KMS-11 (cell line): Measurements from ENCODE around the gene CCN5.

Source experiments
- H2AFZ ChIP-seq: fragments of 200-600 bp; sonication (generic); 2 replicates; pipeline ENCODE4 v1.6.1; 2016; ENCODE audit warnings: antibody characterized with exemption, mixed run types, low read depth
- H3K27ac ChIP-seq: fragments of 200-600 bp; sonication (generic); 2 replicates; pipeline ENCODE4 v1.6.1; 2016; ENCODE audit warnings: mild to moderate bottlenecking, mixed run types
- H3K27me3 ChIP-seq: fragments of 200-600 bp; sonication (generic); 2 replicates; pipeline ENCODE4 v1.6.1; 2017; ENCODE audit warnings: mild to moderate bottlenecking, low read depth, mixed run types, moderate library complexity; ENCODE audit not compliant: insufficient read depth
- H3K36me3 ChIP-seq: fragments of 200-600 bp; sonication (generic); 2 replicates; pipeline ENCODE4 v1.6.1; 2017; ENCODE audit warnings: mild to moderate bottlenecking, mixed run types; ENCODE audit not compliant: insufficient read depth
- H3K4me1 ChIP-seq: fragments of 200-600 bp; sonication (generic); 2 replicates; pipeline ENCODE4 v1.6.1; 2016; ENCODE audit warnings: mild to moderate bottlenecking, low read depth, mixed run types; ENCODE audit not compliant: poor library complexity, severe bottlenecking
- H3K4me2 ChIP-seq: fragments of 200-600 bp; sonication (generic); 2 replicates; pipeline ENCODE4 v1.7.0; 2016; ENCODE audit warnings: mild to moderate bottlenecking, mixed run types
- H3K4me3 ChIP-seq: fragments of 200-600 bp; sonication (generic); IDR thresholded peaks from 2 replicates; pipeline ENCODE4 v1.6.1; 2017; ENCODE audit warnings: low read depth, low read length, mixed read lengths; ENCODE audit not compliant: insufficient read depth
- H3K79me2 ChIP-seq: fragments of 200-600 bp; sonication (generic); 2 replicates; pipeline ENCODE4 v1.6.1; 2016; ENCODE audit warnings: low read depth, mixed run types; ENCODE audit not compliant: insufficient read depth
- H3K9ac ChIP-seq: fragments of 200-600 bp; sonication (generic); 2 replicates; pipeline ENCODE4 v1.6.1; 2016; ENCODE audit warnings: mild to moderate bottlenecking, mixed run types
- H4K20me1 ChIP-seq: fragments of 200-600 bp; sonication (generic); 2 replicates; pipeline ENCODE4 v1.6.1; 2016; ENCODE audit warnings: mild to moderate bottlenecking, mixed run types; ENCODE audit not compliant: insufficient read depth
- CTCF ChIP-seq: fragments of 200-600 bp; sonication (generic); conservative IDR thresholded peaks from 2 replicates; pipeline ENCODE4 v1.6.1; 2017; ENCODE audit warnings: low read depth, mild to moderate bottlenecking, antibody characterized with exemption, low read length, moderate library complexity, mixed read lengths

The CCN5 gene

GRCh38 chr20:44678242-44678641, 36.9 kb upstream of the CCN5 start:
- Histone ChIP-seq H4K20me1 (no peaks in the 10 kb centered on the region), H3K4me2 (no peak overlapping the region), H3K4me1 (peaks cover 2% of the 10 kb centered on the region), H3K36me3 (no peaks in the 10 kb centered on the region), H3K79me2 (no peaks in the 10 kb centered on the region), H2AFZ (no peak overlapping the region), H3K27me3 (no peaks in the 10 kb centered on the region), H3K27ac (no peak overlapping the region), H3K9ac (no peak overlapping the region), H3K4me3 (no peak overlapping the region)
- no peak for TF ChIP-seq CTCF

GRCh38 chr20:44678990-44679611, 36.1 kb upstream of the CCN5 start:
- H3K27me3 ChIP-seq, result no peaks in the 10 kb centered on the region
- H3K4me3 ChIP-seq, result no peak overlapping the region
- no peak overlapping the region for H3K4me2 ChIP-seq
- no peaks in the 10 kb centered on the region for H4K20me1 ChIP-seq
- H3K27ac ChIP-seq, result no peak overlapping the region
- TF ChIP-seq CTCF, result no peak
- H3K79me2 ChIP-seq, result no peaks in the 10 kb centered on the region
- peaks cover 9% of the 10 kb centered on the region for H3K4me1 ChIP-seq
- no peaks in the 10 kb centered on the region for H3K36me3 ChIP-seq
- no peak overlapping the region for H2AFZ ChIP-seq
- no peak overlapping the region for H3K9ac ChIP-seq

- H2AFZ ChIP-seq, result no peak overlapping the region
- no peaks in the 10 kb centered on the region for H3K79me2 ChIP-seq
- no peak overlapping the region for H3K4me2 ChIP-seq
- no peak for TF ChIP-seq CTCF
- no peak overlapping the region for H3K27ac ChIP-seq
- no peaks in the 10 kb centered on the region for H4K20me1 ChIP-seq
- no peaks in the 10 kb centered on the region for H3K27me3 ChIP-seq
- no peaks in the 10 kb centered on the region for H3K36me3 ChIP-seq
- peaks cover 23% of the 10 kb centered on the region for H3K4me1 ChIP-seq
- no peak overlapping the region for H3K4me3 ChIP-seq
- H3K9ac ChIP-seq, result no peak overlapping the region
Measured at GRCh38 chr20:44681796-44682566, 33.2 kb upstream of the CCN5 start.

GRCh38 chr20:44683263-44684046, 31.7 kb upstream of the CCN5 start:
- H3K4me3 ChIP-seq, result no peak overlapping the region
- no peaks in the 10 kb centered on the region for H3K79me2 ChIP-seq
- H4K20me1 ChIP-seq, result no peaks in the 10 kb centered on the region
- no peak overlapping the region for H3K27ac ChIP-seq
- H3K27me3 ChIP-seq, result peaks cover 6% of the 10 kb centered on the region; the same call in 1 of the 2 replicates
- no peak overlapping the region for H3K4me2 ChIP-seq
- peak; percentile 69 for TF ChIP-seq CTCF
- no peaks in the 10 kb centered on the region for H3K36me3 ChIP-seq
- H3K9ac ChIP-seq, result no peak overlapping the region
- peaks cover 23% of the 10 kb centered on the region for H3K4me1 ChIP-seq
- H2AFZ ChIP-seq, result no peak overlapping the region
